Activated CD4-positive, CD25-positive, alpha-beta regulatory T cell treated with anti-CD3 and anti-CD28 coated beads, Interleukin-2, amount 50 U/mL, for 24 hours (primary cell): ENCODE data around the gene CARD11.
A peak's percentile ranks its signal among the peaks of the same experiment; 100 is the strongest.

ENCODE experiments used
- ATAC-seq, 2 donors: fragments of 150-1000 bp; cut with Tn5 transposase; one replicate each; pipeline ENCODE4 v1.10.0; 2021; ENCODE audit warnings: mild to moderate bottlenecking in 1 of 2, moderate library complexity in 1 of 2

CARD11 gene

GRCh38 chr7:2894118-2894940 is 149.3 kb downstream of the CARD11 start:
- ATAC-seq, result peak; percentile 61 to 63

DNA sequence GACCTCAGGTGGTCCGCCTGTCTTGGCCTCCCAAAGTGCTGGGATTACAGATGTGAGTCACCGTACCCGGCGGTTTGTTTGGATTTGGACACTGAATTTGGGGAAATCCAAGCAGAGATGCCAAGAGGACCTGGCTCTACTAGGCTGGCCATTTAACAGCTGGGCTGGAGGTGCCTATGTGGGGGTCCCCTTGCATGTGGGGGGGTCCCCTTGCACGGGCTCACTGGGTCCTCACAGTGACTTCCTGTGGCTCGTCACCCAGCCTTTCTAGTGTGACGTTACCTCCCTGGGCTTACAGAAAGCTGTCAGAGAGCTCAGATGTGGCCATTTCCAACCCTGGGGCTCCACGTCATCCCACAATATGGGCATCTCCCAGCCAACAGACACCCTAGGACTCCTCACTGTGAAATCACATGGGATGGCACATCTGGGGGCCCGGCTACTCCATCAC is 150.2 kb downstream of the CARD11 start:
- ATAC-seq, result no peak

DNA sequence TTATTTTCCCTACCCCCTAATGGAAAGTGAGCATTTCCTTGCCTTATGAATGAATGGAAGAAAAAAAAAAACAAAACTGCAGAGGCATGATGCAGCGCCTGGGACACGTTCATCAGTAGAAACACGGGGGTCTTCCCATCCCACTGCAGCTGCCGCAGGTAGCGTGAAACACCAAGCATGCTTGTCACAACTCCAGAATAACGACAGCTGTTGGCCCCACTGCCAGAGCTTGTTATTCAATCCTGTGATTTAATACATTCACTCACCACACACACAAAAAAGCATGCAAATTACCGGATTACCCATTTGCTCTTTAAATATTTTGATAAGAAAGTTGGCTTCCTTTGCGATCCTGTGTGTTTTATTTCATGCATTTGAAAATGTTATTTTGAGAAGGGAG is 151.1 kb downstream of the CARD11 start:
- no peak for ATAC-seq

DNA sequence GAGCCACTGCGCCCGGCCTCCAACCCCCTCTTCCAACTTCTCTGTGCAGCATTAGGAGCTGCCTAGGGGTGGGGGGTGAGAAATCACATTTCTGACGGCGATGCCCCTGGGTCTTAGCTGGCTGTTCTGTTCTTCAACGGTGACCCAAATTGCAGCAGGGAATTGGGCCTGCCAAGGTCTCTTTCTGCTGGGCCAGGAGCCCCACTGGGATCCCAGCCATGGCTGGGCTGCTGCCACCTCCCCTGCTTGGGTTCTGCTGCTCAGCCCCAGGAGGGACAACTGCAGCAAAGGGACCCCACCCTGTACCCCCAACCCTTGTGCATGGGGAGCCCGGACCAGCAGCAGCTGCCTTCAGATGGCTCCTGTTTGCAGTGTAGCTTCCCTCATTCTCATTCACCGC is 155.9 kb downstream of the CARD11 start:
- ATAC-seq, result no peak

DNA sequence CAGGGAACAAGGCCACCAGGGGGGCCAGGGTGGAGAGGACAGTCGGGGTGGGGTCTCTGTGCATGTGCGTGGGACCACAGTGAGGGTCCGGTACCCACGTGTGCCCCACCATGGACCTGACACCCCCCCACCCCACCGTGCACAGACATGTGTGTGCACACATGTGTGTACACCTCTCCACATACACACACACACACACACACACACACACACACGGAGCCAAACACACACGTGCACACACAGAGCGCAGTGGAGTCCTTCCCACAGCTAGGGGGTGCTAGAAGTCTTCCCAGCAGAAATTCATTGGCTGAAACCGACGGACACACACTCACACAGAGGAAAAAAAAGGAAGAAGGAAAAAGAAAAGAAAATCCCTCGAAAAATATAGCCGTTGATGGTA is 156.8 kb downstream of the CARD11 start:
- peak; percentile 58 to 82 for ATAC-seq

DNA sequence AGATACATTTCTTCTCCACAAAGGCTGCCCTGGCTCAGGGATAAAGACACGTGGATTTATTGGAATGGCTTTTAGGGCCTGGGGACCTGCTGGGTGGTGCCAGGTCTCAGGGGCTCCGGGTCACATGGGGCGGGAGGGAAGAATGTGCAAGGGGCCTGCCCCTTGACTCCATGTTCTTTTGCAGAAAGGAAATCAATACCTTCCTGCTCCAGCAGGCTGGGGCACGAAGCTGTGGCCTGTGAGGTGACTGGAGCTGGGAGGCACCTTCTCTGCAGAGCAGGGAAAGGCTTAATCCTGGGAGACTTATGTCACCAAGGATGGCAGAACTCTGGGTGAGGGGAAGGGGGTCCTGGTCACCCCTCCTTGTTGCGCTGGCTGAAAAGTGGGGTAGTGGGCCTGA is 157.3 kb downstream of the CARD11 start:
- no peak for ATAC-seq

GRCh38 chr7:2884161-2884560 is 159.5 kb downstream of the CARD11 start:
- no peak for ATAC-seq

DNA sequence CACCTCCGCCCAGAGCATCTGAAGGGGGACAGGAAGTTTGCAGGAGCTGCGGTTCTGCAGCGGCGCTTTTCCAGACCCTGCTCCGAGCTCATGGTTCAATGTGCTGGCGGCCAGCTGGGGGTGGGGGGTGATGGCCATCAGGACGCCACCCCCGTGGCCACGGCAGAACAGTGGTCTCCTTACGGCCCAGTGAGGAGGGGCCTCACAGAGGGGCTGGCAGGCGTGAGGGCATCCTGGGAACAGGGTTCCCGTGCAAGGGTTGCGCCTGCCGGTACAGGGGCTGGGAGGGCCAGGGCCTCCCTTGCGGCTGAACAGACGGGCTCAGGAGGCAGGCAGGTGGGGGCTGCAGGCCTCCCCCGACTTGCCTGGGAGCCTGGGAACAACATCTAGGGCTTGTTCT is 160.6 kb downstream of the CARD11 start:
- no peak for ATAC-seq

GRCh38 chr7:2882111-2882510 is 161.6 kb downstream of the CARD11 start:
- ATAC-seq, result no peak

DNA sequence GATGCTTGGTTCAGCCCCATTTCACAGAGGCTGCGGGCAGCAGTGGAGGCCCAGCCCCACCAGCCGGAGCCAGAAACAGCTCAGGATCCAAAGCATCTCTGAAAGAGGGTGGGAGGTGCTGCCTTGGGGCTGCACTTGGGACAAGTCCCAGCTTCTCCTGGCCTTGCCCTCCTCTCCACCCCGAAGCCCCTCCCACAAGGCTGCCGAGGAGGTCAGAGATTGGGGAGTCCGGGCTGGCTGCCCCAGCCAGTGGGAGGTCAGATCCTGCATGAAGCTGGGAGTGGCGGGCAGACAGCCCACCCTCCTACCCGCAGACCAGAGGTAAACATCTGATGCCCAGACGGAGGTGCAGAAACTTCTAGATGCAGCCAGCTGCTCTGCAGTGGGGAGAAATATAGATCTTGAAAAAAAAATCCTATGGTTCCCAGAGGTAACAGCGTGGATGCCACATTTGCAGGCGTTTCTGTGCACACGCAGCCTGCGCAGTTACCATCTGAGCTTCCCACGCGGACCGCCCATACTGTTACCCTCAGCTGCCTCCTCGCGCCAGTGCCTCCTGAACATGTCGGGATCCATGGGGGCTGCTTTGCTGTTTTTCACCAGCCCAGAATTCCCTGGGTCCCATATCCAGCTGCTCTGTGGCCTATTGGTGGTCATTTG is 162.7 kb downstream of the CARD11 start:
- no peak for ATAC-seq

DNA sequence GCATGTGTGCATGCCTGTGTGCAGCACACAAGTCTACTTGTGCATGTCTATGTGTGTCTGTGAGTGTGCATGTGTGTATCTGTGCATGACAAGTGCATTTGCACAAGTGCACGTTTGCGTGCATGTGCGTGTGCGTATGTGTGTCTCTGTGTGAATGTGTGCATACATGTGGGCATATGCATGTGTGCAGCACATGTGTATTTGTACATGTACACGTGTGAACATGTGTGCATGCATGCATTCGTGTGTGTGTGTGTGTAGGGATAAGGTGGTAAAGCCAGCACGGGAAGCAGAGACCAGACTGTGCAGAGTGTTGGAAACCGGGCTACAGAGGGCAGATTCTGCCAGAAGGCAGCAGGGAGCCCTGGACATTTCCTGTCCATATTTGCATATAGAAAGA is 163.6 kb downstream of the CARD11 start:
- no peak for ATAC-seq

DNA sequence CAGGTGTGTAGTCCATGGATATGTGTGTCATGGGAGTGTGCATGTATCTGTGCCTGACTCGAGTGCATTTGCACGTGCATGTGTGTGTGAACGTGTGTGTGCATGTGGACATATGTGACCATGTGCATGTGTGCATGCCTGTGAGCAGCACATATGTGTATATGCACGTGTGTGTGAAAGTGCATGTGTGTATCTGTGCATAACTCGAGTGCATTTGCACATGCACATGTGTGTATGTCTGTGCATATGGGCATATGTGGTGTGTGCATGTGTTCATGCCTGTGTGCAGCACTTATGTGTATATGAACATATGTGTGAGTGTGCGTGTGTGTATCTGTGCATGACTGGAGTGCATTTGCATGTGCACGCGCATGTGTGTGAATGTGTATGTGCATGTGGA is 164.3 kb downstream of the CARD11 start:
- ATAC-seq, result no peak

DNA sequence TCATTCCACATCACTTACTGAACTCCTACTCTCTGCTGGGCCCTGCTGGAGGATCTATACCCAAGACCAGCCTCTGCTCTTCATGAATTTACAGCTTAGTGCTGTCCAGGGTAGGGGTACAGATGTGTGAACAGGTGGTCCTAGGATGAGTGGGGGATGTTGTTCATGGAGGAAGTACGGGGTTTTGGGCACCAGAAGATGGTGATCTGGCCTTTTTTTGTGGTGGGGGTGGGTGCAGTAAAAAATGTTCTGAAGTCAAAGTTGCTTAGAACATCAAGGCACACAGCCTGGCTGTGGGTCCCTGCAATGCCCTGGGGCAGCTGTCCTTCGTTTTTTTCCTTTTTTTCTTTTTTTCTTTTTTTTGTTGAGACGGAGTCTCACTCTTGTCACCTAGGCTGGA is 165.4 kb downstream of the CARD11 start:
- ATAC-seq, result no peak

DNA sequence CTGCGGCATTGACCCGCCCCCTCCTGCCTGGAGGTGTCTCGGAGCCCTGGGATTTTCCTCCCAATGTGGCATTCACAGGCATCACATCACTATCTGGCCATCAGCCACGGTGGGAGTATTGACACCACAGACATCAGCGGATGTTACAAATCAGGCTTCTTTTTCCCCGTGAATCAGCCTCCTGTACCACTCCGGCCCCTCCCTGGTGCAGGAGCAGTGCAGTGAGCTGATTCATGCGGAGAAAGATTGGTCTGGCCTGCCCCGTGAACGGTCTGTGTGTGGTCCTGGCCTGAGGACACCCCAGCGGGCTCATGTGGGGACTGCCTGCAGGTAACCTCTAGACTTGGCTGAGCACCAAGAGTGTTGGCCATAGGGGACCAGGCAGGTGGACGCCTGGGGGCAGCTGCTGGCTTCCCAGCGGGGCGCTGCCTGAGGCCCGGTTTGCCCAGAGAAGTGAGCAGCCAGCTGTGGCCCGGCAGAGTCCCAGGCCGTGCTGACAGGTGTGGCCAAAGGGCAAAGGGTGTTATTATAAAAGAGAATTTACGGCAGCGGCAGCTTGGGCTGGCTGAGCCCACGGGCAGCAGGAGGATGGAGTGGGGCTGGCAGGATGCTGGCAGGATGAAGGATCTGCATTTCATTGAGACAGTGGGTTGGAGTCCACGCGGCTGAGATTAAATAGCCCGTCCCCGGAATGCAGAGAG is 167.5 kb downstream of the CARD11 start:
- ATAC-seq, result no peak

DNA sequence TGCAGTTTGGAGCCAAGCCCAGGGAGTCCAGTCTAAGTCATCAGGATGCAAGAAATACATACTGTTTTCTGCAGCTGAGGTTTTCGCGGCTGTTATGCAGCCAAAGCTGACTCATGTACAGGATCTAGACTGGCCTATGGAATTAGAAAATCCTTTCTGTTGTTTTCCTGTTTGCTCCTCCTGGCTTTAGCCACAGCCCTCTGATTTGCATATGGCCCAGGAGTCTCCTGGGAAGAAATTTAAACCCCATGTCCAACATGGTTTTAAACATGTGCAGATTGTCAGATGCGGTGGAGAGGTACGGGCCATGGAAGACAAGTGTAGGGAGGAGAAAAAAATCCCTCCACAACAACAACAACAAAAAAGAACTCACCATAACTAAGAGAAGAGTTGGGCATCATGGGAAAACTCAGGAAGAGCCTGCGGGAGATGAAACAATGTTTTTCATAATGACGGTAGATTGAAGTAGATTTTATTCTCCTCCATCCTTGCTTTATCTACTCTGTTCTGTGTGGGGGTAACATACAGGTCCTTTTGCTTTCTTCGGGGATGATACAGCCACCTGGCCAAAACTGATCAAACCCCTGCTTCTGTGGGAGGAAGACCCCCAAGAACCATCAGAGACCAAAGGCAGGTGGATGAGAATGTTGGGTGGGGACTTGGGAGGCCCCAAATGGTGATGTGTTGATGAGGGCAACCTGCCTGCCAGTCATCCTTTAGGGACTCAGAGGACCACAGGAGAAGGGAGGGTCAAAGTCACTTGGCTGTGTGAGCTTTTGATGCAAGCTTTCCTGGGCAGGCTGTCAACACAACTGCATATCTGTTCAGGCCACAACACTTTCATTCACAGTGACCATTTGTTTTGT is 169.7 kb downstream of the CARD11 start:
- no peak for ATAC-seq

DNA sequence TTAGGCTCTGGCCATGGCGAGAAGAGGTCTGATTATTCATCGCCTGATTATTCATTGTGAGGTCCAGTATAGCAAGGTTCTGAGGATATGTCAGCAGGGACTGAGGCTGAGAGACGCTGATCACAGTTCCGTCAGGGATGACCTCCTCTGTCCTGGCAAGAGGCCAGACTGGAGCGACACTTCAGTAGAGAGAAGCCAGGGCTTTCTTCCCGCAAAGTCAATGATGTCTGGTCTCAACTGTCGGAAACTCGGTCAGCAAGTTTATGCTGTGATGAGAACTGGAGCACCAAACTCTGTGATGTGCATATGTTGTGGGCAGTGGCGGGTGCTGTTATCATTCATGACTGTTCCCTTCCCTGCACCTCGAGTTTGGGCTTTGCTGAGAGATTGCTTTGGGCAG is 170.5 kb downstream of the CARD11 start:
- no peak for ATAC-seq

DNA sequence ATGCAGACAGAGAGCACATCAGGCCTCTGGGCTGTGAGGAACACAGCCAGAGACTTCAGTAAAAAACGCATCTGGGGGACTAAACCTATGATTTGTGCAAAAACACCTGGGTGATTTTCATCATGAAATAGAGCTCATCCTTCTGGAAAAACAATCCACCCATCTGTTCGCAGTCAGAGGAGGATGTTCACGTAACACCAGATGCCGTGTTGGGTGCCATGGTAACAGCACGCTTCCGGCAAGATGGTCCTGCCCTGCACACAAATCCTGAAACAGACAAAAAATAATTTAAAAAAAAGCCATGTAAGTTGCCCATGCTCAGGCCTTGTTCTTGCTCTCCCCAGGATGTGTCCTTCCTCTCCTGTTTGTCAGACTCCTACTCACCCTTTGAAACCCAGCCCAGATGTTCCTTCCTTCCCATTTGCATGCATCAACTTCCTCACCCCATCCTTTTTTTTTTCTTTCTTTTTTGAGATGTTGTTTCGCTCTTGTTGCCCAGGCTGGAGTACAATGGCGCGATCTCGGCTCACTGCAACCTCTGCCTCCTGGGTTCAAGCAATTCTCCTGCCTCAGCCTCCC is 171.3 kb downstream of the CARD11 start:
- no peak for ATAC-seq

GRCh38 chr7:2870471-2870931 is 173.2 kb downstream of the CARD11 start:
- ATAC-seq, result peak; percentile 97

- peak in 1 of 2 donors; percentile 1 for ATAC-seq
These were observed 173.7 kb downstream of the CARD11 start for GRCh38 chr7:2869981-2870380.

- no peak for ATAC-seq
These were observed 177.1 kb downstream of the CARD11 start for GRCh38 chr7:2866601-2867000.

GRCh38 chr7:2864999-2865670 is 178.5 kb downstream of the CARD11 start:
- ATAC-seq, result peak in 1 of 2 donors; percentile 11
